ENCODE measurements around the gene SLC38A4. TPM values are rescaled to one million over a fixed set of nuclear protein-coding genes. Genes with fewer than 3 reads are reported as not detected.

Gene SLC38A4
- total and polyA plus RNA-seq, 2 donors from 2014 or later: 0.66 to 7.4 TPM

GRCh38 chr12:46798648-46799047 lies 27.1 kb downstream of the SLC38A4 start:
- TF ChIP-seq CTCF (IDR thresholded peaks at IDR 0.05; ENCODE audit: borderline replicate concordance, extremely low read depth, insufficient read depth): no peak
- H3K4me3 ChIP-seq (ENCODE audit: low read length in 3 of 3): no peak overlapping the region
- H3K4me1 ChIP-seq (ENCODE audit: control insufficient read depth in 2 of 3, insufficient read depth in 2 of 3, low read depth in 1 of 3, low read length in 3 of 3): no peaks in the 10 kb centered on the region
- no peak for FAIRE-seq
- H3K9me3 ChIP-seq (ENCODE audit: control insufficient read depth in 2 of 3, insufficient read depth in 1 of 3, low read length in 3 of 3): no peaks in the 10 kb centered on the region
- H3K9ac ChIP-seq (ENCODE audit: low read length in 3 of 3): no peak overlapping the region
- no peak for DNase-seq
- no peaks in the 10 kb centered on the region for H3K27me3 ChIP-seq (ENCODE audit: control insufficient read depth, insufficient read depth, low read length)
- H3K36me3 ChIP-seq (ENCODE audit: control insufficient read depth in 2 of 3, insufficient read depth in 3 of 3, low read length in 3 of 3): no peaks in the 10 kb centered on the region
- H3K27ac ChIP-seq (ENCODE audit: low read depth in 2 of 2, low read length in 2 of 2): no peak overlapping the region
- intact Hi-C loops (cut with DNase I): no loop called here

GRCh38 chr12:46798056-46798455 lies 27.7 kb downstream of the SLC38A4 start:
- Histone ChIP-seq H3K4me1 (ENCODE audit: control insufficient read depth in 2 of 3, insufficient read depth in 2 of 3, low read depth in 1 of 3, low read length in 3 of 3) (no peaks in the 10 kb centered on the region), H3K36me3 (ENCODE audit: control insufficient read depth in 2 of 3, insufficient read depth in 3 of 3, low read length in 3 of 3) (no peaks in the 10 kb centered on the region), H3K27me3 (ENCODE audit: control insufficient read depth, insufficient read depth, low read length) (no peaks in the 10 kb centered on the region), H3K9me3 (ENCODE audit: control insufficient read depth in 2 of 3, insufficient read depth in 1 of 3, low read length in 3 of 3) (no peaks in the 10 kb centered on the region), H3K9ac (ENCODE audit: low read length in 3 of 3) (no peak overlapping the region), H3K27ac (ENCODE audit: low read depth in 2 of 2, low read length in 2 of 2) (no peak overlapping the region), H3K4me3 (ENCODE audit: low read length in 3 of 3) (no peak overlapping the region)
- TF ChIP-seq CTCF (IDR thresholded peaks at IDR 0.05; ENCODE audit: borderline replicate concordance, extremely low read depth, insufficient read depth): no peak
- intact Hi-C loops (cut with DNase I): no loop called here
- no peak for FAIRE-seq
- no peak for DNase-seq

GRCh38 chr12:46795988-46796387 lies 29.8 kb downstream of the SLC38A4 start:
- no peaks in the 10 kb centered on the region for H3K27me3 ChIP-seq (ENCODE audit: control insufficient read depth, insufficient read depth, low read length)
- no peak overlapping the region for H3K9ac ChIP-seq (ENCODE audit: low read length in 3 of 3)
- intact Hi-C loops (cut with DNase I): no loop called here
- H3K36me3 ChIP-seq (ENCODE audit: control insufficient read depth in 2 of 3, insufficient read depth in 3 of 3, low read length in 3 of 3): no peaks in the 10 kb centered on the region
- no peak for FAIRE-seq
- H3K9me3 ChIP-seq (ENCODE audit: control insufficient read depth in 2 of 3, insufficient read depth in 1 of 3, low read length in 3 of 3): no peaks in the 10 kb centered on the region
- TF ChIP-seq CTCF (IDR thresholded peaks at IDR 0.05; ENCODE audit: borderline replicate concordance, extremely low read depth, insufficient read depth): no peak
- H3K27ac ChIP-seq (ENCODE audit: low read depth in 2 of 2, low read length in 2 of 2): no peak overlapping the region
- DNase-seq: no peak
- H3K4me3 ChIP-seq (ENCODE audit: low read length in 3 of 3): no peak overlapping the region
- no peaks in the 10 kb centered on the region for H3K4me1 ChIP-seq (ENCODE audit: control insufficient read depth in 2 of 3, insufficient read depth in 2 of 3, low read depth in 1 of 3, low read length in 3 of 3)

- Histone ChIP-seq H3K36me3 (ENCODE audit: control insufficient read depth in 2 of 3, insufficient read depth in 3 of 3, low read length in 3 of 3) (no peaks in the 10 kb centered on the region), H3K9me3 (ENCODE audit: control insufficient read depth in 2 of 3, insufficient read depth in 1 of 3, low read length in 3 of 3) (no peaks in the 10 kb centered on the region), H3K27me3 (ENCODE audit: control insufficient read depth, insufficient read depth, low read length) (no peaks in the 10 kb centered on the region), H3K4me1 (ENCODE audit: control insufficient read depth in 2 of 3, insufficient read depth in 2 of 3, low read depth in 1 of 3, low read length in 3 of 3) (no peaks in the 10 kb centered on the region), H3K9ac (ENCODE audit: low read length in 3 of 3) (no peak overlapping the region), H3K27ac (ENCODE audit: low read depth in 2 of 2, low read length in 2 of 2) (no peak overlapping the region), H3K4me3 (ENCODE audit: low read length in 3 of 3) (no peak overlapping the region)
- no peak for FAIRE-seq
- intact Hi-C loops (cut with DNase I): no loop called here
- DNase-seq: no peak
- no peak for TF ChIP-seq CTCF (IDR thresholded peaks at IDR 0.05; ENCODE audit: borderline replicate concordance, extremely low read depth, insufficient read depth)
These were observed 31.1 kb downstream of the SLC38A4 start for GRCh38 chr12:46794593-46795190.

Data from kidney (tissue), 14 donors.